SK-MEL-5 (cell line): ENCODE measurements around the gene RNF144B. TPM values are rescaled to one million over a fixed set of nuclear protein-coding genes. Genes with fewer than 3 reads are reported as not detected.
A peak's percentile ranks its signal among the peaks of the same experiment; 100 is the strongest.

Experiments
- DNase-seq: peaks from one replicate; pipeline ENCODE4 v3.0.0-alpha.2; 2016; ENCODE audit warnings: low read depth, low spot score
- in situ Hi-C: cut with HindIII; loops from 2 replicates; pipeline ENCODE4 v1.10.0; 2016; ENCODE audit warnings: low sequenced_read_pairs, high pct_unique_total_duplicates, low pct_unique_long_range_greater_than_20kb
- total RNA-seq: library from RNA; depleted of rRNA; stranded (reverse); fragments of >200 nt; shearing (Covaris generic); gene quantifications from 2 replicates; pipeline ENCODE4 v1.2.3, GENCODE V29; 2014

RNF144B gene
- total RNA-seq, 1 experiment from 2014 or later: 14.3 TPM

- in situ Hi-C loops: loop anchor here (25.0 kb wide), 1 partner anchor 101 kb away; the partner anchor contains the start of gene RNF144B
These were observed 100.9 kb downstream of the RNF144B start for GRCh38 chr6:18488004-18488403.

GRCh38 chr6:18488526-18489270 is 101.5 kb downstream of the RNF144B start:
- DNase-seq: no peak
- in situ Hi-C loops: loop anchor here (25.0 kb wide), 1 partner anchor 101 kb away; the partner anchor contains the start of gene RNF144B

More at GRCh38 chr6:18488004-18488403, 100.9 kb downstream of the RNF144B start:
- DNase-seq: no peak

DNA sequence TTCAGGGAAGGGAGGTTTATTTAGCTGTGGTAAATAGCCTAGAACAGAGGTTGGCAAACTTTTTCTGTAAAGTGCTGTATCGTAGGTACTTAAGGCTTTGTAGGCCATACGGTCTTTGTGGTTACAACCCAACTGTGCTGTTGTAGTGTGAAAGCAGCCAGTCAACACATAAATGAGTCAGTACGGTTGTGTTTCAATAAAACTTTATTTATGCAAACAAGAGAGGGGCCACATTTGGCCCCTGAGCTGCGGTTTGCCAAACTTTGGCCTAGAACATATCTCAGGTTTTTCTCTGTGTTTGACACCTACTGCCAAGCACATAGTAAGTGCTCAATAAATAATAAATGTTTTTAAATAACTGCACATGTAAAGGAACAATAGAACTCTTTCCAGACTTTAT is 102.2 kb downstream of the RNF144B start:
- DNase-seq: no peak
- in situ Hi-C loops: loop anchor here (25.0 kb wide), 1 partner anchor 102 kb away; the partner anchor contains the start of gene RNF144B

GRCh38 chr6:18491308-18492045 is 104.3 kb downstream of the RNF144B start:
- in situ Hi-C loops: loop anchor here (25.0 kb wide), 1 partner anchor 104 kb away; the partner anchor contains the start of gene RNF144B

DNA sequence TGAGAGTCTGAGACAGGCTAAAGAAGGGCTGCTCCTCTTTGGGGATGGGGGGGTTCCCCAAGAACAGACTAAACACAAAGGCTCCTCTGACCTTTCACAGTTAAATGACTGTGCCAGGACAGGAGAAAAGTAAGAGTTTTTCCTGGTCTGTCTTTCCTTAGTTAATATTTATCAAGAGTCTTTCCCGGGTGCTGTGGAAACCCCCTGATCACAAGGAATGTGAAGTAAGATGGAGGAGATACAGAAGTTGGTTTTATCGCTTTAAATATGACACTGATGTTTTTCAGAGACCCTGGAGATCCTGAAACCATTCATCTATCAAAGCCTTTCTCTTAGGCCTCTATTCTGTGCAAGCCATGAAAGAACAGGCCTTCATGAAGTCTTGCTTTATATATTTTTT is 105.8 kb downstream of the RNF144B start:
- DNase-seq: no peak
- in situ Hi-C loops: loop anchor here (25.0 kb wide), 1 partner anchor 106 kb away; the partner anchor contains the start of gene RNF144B

More at GRCh38 chr6:18491308-18492045, 104.3 kb downstream of the RNF144B start:
- DNase-seq: no peak

- no peak for DNase-seq
- in situ Hi-C loops: loop anchor here (25.0 kb wide), 1 partner anchor 106 kb away; the partner anchor contains the start of gene RNF144B
These were observed 106.3 kb downstream of the RNF144B start for GRCh38 chr6:18493382-18493891.

GRCh38 chr6:18493925-18494324 is 106.8 kb downstream of the RNF144B start:
- no peak for DNase-seq
- in situ Hi-C loops: loop anchor here (25.0 kb wide), 1 partner anchor 107 kb away; the partner anchor contains the start of gene RNF144B

DNA sequence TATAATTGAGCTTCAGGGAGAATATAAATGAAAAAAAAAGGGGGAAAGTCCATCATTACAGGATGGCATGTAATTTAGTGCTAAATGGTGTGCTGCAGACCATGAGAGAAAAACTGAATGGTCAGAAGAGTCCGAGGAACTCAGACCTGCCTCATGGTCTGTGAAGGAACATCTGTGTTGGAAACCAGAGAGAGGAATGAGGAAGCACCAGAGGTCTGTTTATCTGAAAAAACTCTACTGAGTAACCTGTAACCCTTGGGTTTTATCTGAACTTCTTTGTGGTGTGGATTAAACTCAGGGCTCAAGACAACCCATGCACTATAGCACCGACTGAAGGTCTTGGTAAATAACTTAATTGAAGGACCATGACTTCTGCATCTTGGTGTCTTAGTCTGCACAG is 108.1 kb downstream of the RNF144B start:
- in situ Hi-C loops: loop anchor here (25.0 kb wide), 1 partner anchor 108 kb away; the partner anchor contains the start of gene RNF144B
- DNase-seq: no peak

GRCh38 chr6:18496462-18496861 is 109.3 kb downstream of the RNF144B start:
- DNase-seq: no peak
- in situ Hi-C loops: loop anchor here (25.0 kb wide), 1 partner anchor 109 kb away; the partner anchor contains the start of gene RNF144B

DNA sequence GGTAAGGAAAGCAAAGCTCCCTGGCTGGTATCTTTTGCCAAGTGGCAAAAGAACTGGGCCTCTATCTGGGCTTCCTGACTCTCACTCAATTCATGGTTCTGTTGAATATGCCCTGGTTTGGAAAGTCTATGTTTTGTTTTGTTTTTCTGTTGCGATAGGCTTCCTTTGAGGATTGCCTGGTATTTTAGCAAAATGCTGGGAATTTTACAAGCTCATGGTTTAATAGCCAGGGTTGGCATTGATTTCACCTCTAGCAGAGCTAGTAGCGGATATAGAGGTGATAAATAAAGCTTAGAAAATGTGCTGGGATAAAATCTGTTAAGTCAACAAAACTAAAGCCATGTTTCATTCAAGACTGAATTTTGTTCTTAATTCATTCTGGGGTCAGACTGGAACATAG is 109.9 kb downstream of the RNF144B start:
- in situ Hi-C loops: loop anchor here (25.0 kb wide), 1 partner anchor 110 kb away; the partner anchor contains the start of gene RNF144B
- DNase-seq: no peak

- no peak for DNase-seq
- in situ Hi-C loops: loop anchor here (25.0 kb wide), 1 partner anchor 111 kb away; the partner anchor contains the start of gene RNF144B
These were observed 111.3 kb downstream of the RNF144B start for GRCh38 chr6:18498408-18498807.

- in situ Hi-C loops: no loop called here
- no peak for DNase-seq
These were observed 113.9 kb downstream of the RNF144B start for GRCh38 chr6:18500921-18501662.

- peak; percentile 41 for DNase-seq
- in situ Hi-C loops: no loop called here
These were observed 114.5 kb downstream of the RNF144B start for GRCh38 chr6:18501663-18502013.

DNA sequence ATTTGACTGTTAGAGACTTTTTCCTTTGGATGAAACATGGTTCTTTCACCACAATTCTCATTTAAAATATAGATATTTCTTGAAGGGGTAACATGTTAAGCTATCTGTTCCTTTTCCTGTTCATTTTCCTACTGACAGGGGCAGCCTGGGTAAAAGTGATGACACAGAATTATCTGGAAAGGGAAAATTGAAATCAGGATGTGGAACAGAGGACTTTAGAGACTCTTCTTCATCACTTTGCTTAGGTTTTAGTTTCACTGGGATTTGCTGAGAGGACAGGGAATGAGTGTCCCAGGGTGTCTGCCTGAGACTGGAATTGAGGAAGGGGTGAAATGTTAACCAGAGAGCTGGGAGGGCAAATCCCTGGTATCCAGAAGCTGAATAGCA is 116.0 kb downstream of the RNF144B start:
- no peak for DNase-seq
- in situ Hi-C loops: no loop called here

DNA sequence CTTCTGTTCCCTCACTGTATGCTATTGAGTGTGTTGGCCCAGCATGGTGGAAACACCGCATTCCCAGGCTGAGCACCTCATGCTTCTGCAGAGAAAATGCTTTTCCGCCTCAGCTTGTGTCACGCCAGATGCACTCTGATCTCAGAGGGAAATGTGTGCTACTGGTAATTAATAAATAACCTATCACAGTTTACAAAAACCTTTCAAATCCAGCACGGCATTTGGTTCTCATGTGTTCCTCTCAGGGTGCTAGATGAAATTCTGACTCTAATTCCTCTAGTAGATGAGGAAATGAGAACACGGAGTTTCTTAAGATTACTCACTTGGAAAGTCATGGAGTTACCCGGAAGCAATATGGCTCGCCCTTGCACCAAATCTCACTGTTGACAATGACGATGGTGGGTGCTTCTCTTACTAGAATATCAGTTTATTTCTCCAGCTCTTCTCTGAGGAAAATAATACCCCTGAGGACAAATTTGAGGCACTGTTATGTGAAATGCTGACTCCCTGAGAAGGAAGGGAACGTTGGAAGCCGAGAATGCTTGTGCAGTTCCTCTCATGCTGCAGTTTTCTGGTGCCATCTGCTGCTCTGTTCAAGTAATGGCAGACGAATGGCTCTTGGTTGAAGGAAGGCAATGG is 116.6 kb downstream of the RNF144B start:
- in situ Hi-C loops: no loop called here
- DNase-seq: peak; percentile 93

DNA sequence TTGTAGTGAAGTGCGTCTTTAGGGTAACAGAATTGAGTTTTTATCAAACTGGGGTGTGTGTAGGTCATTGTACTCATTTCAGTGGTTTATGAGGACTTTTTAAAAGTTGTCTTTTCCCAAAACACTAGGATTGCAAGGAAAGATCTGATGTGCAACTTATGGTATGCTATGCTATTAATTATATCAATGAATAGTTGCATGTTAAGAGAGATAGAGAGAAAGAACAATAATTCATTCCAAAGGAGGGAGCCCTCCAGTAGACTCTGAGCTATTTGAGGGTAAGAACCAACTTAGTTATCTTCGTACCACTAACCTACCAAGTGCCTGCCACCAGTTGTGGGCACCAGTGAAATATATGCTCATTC is 117.1 kb downstream of the RNF144B start:
- DNase-seq: no peak
- in situ Hi-C loops: no loop called here
